NAMALWA (cell line): ENCODE measurements around the gene SIDT1.

ENCODE experiments used
- DNase-seq: peaks from one replicate; pipeline ENCODE4 v3.0.0-alpha.2; 2015; ENCODE audit warnings: low spot score

SIDT1 gene

DNA sequence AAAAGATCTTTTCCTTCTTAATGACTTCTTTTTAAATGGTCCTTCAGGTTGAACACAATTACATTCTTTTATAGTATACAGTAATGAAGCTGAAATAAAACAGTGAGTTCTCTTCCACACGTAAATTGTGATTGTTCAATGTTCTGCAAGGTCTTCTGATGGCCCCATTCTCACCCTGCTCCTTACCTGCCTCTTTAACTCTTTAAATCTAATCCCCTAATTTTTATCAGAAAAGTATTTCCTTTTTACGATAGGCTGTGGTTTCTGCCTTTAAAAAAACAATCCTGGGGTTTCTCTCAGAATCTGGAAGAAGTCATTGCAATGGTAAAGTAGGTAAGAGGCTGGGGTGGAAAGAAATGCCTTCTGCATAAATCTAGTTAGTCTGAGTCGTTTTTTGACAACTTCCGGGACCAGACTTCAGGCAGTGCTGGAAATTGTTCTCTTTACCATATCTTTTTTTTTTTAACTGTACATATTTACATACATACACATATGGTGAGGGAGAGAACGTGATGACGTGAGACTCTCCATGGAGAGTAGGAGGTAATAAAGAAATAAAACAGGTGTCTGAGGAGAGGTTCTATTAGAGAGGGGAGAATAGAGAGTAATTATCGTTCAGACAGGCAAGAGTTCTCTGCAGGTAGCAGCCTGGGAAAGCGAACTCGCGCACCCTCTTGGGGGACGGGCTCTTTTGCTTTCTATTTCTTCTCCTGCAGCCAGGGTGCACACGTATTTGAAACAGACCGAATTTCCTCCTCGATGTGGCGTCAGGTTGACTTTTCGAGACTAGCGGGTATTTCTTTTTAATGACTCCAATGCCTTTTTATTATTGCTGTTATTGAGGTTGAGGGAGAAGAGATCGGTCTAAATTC, at the start of gene SIDT1:
SIDT1 (plus strand) TSS at position 730 of the 872 bp plus-strand sequence. CDS start 467 bp downstream, outside the sequence.
- peak; percentile 91 for DNase-seq

DNA sequence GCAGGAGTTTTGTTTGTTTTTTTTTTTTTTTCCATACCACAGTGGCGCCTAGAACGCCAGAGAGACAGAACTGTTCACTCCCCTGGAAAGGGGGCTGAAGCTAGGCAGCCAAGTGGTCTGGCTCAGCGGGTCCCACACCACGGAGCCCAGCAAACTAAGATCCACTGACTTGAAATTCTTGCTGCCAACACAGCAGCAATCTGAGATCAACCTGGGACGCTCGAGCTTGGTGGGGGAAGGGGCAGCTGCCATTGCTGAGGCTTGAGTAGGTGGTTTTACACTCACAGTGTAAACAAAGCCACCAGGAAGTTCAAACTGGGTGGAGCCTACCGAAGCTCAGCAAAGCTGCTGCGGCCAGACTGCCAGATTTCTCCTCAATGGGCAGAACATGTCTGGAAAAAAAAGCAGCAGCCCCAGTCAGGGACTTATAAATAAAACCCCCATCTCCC, 47.2 kb upstream of the SIDT1 start:
- DNase-seq: no peak

DNA sequence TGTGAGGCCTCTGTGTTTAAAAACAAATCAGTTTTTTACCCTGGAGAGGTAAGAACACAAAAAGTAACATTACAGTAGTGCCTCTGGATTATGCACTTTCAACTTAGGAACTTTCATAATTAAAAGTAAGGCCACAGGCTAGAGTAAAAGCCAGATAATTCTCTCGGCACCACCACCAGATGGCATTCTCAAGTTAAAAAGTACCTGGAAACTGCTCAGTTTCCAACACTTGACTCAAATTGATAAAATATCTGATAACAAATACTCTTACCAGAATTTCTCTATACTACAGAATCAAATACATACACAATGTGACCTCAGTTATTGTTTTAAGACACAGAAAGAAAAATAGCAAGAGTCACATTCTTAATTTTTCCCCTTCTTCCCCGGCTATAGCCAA, 37.3 kb upstream of the SIDT1 start:
- peak; percentile 64 for DNase-seq

DNA sequence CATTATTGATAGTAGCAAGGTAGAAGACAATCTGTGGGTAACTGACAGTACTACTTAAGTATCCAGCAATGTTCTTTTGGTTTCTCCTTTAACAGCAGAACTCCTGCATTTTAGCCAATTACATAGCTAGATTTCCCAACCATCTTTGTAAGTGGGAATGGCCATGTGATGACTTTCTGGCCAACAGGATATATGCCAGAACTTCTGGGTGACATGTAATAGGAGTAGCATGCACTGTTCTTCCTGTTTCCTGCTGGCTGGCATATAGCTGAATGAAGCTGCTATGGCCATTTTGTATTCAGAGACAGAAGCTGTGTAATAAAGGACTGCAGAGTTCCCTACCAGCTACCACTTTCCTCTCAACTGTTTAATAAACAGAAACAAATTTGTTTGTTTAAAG, 35.4 kb upstream of the SIDT1 start:
- no peak for DNase-seq

DNA sequence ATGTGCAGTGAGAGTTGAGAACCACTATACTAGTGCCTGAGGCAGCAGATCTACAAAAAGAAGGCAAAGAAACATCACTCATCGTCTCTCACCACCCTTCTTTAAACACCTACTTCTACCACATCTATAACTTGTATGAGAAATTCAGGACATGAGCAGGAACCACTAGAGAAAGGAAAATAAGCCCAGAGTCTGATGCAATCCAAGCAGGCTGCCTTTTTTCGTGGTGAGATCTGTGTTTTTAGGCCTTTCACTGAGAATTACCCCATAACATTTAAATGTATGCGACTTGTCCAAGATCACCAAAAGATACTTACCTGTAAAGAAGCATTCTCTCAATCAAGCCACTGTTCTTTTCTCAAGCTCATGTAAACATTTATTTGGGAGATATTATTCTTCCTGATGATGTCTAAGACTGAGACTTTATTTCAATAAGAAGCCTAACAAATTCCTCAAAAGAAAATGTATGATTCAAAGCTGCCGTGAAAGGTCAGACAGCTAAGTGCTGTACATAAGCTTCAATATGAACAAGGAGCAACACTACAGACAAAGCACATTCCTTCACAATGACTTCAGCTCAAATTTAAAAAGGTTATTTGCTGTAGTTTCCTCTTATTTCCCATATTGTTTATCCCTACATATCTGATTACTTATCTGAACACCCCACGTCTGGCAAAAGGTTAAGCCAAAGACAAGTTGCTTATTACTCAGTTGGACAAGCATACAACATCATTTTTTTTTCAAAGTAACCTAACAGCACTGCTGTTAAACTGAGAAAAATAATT, 33.9 kb upstream of the SIDT1 start:
- DNase-seq: no peak

DNA sequence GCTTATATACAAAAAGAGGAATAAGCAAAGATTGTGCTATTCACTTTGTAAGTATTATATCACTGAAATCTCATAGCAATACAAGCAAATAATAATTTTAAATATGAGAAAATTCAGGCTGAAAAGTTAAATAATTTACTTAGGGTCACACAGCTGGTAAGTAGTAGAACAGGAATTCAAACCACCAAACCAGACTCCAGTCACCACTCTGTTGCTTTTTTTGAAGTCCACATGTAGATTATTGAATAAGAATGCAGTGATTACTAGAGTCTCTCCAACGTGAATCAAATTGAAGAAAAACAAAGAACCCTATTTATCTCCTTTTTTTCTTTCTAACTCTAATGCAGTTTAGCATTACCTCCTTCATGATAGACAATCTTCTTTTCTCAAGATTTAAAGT, 33.3 kb upstream of the SIDT1 start:
- no peak for DNase-seq

DNA sequence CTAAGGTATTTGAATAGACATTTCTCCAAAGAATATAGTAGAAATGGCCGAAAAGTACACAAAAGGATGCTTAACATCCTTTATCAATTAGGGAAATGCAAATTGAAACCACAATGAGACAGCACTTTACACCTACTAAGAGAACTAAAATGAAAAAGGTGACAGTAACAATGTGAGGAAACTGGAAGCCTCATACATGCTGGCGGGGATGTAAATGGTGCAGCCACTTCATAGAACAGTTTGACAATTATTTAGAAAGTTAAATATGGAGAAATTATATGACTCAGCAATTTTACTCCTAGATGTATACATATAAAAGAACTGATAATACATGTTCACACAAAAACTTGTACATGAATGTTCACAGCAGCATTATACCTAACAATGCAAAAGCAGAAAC, 30.8 kb upstream of the SIDT1 start:
- DNase-seq: no peak

DNA sequence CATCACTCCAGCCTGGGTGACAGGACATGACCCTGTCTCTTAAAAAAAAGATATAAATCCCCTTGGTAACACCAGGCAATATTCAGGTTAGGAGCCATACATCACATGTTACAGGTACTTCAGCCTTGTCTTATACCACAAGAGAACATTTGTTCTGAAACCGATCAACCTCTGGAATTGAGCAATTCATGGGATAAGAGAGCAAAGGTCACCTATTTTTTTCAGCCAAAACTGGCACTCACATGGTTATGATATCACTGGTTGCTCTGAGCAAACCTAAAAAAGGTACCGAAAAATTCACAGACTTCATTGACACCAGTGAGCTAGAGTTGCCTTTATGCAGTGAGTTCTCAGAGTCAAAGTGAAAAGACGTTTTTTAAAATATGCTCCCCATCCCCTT, 26.5 kb upstream of the SIDT1 start:
- no peak for DNase-seq

DNA sequence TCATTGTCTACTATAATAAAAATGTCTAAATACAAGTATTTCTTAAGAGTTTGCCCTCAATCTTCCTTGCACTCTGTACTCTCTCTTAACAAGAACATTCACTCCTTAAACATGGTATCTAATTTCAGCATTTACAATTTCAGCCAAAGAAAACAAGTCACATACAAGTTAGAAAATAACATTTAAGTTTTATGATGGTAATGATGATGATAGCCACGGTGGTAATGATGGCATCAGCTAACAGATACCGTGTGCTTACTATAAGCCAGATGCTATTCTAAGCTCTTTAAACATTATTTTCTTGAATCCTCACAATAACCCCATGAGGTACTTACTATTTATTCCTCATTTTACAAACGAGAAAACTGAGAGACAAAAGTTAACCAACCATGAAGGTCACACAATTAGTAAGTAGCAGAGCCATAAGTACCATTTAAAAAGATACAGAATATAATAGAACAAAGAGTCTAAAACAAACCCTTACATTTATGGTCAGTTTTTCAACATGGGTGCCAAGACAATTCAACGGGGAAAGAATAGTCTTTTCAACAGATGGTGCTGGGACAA, 24.8 kb upstream of the SIDT1 start:
- no peak for DNase-seq

DNA sequence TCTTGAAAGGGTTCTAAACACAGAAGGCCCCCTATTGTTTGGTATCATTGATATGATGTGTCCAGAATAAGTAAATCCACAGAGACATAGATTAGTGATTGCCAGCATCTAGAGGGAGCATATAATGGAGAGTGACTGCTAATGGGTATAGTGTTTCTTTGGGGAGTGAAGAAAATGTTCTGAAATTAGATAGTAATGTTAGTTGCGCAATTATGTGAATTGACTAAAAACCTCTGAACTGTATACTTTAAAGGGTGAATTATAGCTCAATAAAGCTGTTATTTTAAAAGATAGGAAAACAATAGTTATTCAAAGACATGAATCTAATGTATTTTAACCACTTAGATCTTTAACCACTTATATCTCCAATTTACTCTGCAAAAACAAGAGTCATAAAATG, 23.4 kb upstream of the SIDT1 start:
- DNase-seq: no peak

DNA sequence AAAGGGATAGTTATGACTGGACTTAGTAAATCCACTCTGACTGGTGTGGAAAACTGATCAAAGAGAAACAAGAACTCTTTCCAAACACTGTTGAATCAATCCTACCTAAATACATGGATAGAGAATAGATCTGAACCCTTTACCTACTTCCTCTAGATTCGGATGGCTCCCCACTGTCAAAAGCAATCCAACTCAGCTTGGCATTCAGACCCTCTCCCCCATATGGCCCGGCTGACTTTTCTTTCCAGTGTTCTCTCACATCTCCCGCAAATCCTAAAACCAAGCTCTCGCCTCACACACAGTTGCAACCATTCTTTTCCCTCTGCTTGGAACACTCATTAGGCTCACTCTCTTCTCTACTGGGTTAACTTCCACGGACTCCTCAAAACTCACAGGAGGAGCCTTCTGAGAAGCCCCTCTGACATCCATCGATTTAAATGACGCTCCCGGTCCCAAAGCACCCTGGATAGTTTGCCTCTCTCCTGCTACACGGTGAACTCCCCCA, 18.0 kb upstream of the SIDT1 start:
- peak; percentile 50 for DNase-seq

DNA sequence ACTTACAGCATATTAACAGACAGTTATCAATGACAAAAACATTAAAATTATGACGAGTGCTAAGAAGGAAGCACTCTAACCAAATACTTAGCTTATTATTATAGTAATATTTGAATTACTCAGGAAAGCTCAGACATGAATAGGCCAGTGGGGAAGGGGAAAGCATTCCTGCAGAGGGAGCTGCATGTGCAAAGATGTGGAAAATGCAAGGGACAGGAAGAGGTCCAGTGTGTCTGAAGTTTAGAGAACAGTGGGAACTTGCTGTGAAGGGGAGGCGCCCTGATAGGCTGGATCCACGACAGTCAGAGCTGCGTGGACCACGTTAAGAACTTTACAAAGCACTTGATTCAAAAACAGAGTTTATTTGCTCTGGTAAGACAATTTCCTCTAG, 16.2 kb upstream of the SIDT1 start:
- DNase-seq: no peak

DNA sequence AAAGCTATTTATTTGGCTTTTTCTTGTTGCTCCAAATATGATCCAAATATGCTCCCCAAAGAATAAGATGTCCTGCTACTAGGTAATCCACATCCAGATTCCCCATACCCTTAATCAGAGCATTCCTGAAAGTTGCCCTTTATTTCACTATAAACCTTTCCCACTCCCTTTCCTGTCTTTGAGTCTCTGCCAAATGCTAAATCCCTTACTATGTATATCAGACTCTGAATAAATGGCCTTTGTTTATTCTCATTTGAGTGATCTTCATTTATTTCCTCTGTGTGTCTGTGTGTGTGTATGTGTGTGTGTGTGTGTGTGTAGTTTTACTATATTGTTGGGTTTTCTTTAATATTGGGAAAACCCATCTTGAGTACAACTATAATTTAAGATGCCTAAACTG, 10.4 kb upstream of the SIDT1 start:
- no peak for DNase-seq

DNA sequence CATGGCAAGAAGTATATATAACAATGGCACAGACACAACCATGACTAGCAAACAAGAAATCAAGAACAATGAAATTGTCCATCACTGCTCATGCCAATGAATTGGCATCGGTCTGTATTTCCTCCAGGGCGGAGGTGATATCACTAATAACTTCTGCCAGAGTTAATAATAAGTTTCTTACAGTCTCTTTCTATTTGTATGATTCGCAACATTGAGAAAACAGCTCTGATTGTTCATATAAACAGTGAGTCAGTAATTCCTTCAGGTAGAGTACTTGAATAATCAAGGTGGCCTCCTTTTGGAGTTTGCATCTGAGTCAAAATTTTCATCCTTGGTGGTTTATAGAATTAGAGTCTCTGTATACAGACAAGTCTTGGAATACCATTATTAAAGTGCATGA, 9.1 kb upstream of the SIDT1 start:
- DNase-seq: no peak

DNA sequence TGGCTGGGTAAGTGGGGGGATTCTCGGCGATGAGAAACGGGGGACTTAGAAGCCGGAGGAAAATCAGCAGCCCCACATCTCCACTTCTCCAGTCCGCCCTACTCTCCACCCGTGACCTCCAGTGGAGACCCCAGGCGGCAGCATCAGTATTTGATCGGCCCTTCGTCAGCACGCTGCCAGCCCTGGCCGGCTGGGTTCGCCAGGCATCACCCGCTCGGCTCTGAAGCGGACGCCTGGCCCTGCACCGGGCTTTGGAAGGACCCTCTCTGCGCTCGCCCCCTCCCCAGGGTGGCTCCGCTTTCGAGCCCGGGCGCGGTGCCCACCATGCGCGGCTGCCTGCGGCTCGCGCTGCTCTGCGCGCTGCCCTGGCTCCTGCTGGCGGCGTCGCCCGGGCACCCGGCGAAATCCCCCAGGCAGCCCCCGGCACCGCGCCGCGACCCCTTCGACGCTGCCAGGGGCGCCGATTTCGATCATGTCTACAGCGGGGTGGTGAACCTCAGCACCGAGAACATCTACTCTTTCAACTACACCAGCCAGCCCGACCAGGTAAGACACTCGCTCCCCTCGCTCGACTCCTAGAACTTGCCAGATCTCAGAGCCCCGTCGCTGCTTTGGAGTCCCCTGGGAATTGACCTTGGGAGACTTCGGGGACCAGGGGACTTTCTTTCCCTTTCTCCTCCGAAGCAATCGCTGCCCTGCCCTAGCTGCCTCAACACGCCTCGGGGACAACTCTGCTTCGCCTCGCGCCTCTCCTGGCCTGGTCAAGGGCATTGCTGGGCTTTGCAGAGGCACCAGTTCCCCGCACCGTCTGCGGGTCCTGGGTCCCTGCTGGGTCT, 561 bp downstream of the SIDT1 start:
- DNase-seq: peak; percentile 80

DNA sequence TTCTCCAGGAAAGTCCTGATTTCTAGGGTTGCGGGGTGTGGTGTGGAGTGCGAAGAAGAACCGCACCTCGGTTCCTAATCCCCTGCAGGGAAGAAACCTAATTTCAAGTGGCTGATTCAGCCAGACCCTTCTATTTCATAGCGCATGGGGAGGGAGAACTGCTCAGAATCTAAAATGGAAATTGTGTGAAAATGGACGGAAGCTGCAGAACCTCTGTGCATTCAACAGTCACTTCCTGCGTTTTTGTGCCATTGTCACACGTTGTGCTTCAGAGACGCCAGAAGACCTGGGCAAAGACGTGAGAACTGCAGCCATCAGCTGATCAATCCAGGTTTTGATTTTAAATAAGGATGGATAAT, 1.2 kb downstream of the SIDT1 start:
- peak; percentile 72 for DNase-seq

DNA sequence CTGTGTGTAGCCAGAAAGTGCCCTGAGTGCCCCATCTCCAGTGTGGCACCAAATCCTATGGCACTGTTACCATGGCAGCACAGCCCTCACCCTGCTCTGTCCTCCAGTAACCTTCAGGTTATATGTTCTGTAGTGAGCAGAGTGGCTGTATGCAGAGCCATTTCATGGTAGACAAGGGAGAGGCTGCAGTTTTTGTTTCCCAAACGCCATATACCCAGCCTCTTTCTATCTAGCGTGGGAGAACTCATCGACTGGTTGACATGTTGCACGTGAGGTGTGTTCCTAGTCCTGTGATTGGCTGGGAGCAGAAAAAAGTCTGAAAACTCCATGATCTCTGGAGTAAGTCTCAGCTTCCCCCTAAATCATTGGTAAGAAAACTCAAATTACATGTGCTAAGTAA, 2.0 kb downstream of the SIDT1 start:
- DNase-seq: peak; percentile 15

DNA sequence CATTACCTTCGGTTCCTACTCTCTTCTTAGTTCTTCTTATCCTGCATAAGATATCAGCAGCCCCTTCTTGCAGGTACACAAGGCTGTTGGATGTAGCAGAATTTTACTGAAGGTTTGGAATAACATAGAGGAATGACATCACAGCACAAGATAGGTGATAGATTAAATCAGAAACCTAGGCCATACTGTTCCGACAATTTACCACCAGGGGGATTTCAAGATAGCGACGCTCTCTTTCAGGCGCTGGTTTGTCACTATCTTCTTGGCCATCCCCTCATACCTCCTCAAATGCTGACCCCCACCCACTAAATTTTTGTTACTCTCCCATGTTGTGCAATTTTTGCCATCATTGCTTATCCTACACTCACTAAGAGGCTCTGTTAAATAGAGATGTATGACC, 3.5 kb downstream of the SIDT1 start:
- peak; percentile 47 for DNase-seq

DNA sequence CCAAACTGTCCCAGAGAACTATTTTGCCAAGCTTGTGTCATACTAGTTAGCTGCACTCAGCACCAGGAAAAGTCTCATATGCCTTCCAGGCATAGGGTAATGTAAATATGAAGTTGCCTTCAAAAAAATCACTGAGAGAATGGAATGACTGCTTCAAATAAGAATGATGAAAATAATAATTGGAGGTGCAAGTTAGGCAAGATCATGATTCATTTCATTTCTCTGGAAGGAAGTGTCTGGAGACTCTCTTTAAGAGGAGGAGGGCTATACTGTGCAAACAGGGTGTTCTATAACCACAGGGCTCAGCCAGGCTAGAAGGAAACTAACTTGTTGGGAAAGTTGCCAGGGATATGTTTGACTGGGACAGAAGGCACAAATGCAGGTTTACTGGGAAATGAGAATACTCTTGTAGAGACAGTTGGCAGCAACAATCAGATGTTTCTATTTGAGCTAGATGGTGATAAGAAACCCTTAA, 4.3 kb downstream of the SIDT1 start:
- no peak for DNase-seq

DNA sequence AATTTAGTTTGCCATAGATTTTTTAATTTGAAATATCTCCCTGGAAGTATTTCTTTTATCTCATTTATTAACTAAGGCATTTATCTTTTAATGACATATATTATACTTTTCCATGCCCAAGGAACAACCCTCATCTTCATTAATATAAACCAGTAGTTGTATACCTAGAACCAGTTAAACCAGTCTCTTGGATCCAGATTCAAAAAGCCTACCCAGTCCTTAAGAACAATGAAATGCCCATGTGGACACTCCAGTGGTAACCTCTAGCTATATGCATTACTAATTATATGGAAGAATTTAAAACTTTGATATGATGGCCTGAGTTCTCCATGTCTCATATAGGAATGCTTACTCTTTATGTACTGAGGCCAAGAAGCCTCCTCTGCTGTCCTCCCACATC, 4.8 kb downstream of the SIDT1 start:
- DNase-seq: no peak

DNA sequence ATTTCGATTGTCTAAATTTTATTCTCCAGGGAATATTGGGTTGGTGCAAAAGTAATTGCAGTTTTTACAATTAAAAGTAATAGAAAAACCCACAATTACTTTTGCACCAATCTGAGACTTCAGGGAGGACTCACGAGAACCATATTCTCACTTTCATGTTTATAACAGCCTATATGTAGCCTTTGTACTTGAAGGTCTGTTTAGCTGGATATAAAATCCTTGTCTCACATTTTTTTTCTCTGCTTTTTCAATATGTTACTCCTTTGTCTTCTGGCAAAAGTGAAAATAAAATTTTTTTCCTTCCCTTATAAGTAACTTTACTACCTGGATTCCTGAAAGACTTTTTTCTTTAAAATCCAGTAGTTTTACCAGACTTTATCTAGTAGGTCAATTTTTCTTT, 9.2 kb downstream of the SIDT1 start:
- no peak for DNase-seq

DNA sequence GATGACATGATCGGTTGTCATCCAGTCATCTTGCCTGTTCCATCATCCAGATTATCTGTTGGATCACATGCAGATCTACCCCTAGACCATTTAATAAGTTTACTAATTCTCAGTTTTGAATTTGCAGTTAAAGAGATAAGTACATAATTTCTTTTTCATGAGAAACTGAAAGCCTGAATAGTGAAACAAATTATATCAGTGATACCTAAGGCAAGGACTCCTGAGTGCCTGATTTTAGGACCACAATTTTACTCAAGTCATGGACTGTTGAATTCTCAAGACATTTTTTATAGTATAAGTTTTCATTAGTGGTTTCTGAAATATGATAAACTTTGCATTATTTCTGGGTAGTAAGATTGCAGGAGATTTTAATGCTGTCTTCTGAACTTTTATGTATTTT, 13.2 kb downstream of the SIDT1 start:
- DNase-seq: no peak
